HEK293 (cell line): ENCODE data around the gene NMRK2.

Source experiments
- CTCF ChIA-PET: fragments of 350-600 bp; formaldehyde crosslinking; extraction: SDS; loops from one replicate; lab custom pipeline; 2021; ENCODE audit warnings: antibody characterized with exemption; lab: Yijun Ruan, JAX
- POLR2A ChIA-PET: fragments of 300-600 bp; formaldehyde crosslinking; extraction: SDS; loops from one replicate; lab custom pipeline; 2020; ENCODE audit warnings: antibody characterized with exemption, inconsistent platforms; lab: Yijun Ruan, JAX
- H3K27ac ChIP-seq: fragments of 200-500 bp; sonication (Bioruptor generic); 2 replicates; pipeline ENCODE4 v1.5.1; 2014; ENCODE audit warnings: low read depth, low read length, control low read depth, inconsistent platforms; ENCODE audit errors: extremely low read depth
- H3K36me3 ChIP-seq, 2 experiments: fragments of 200-500 bp in 1 of 2; sonication (Bioruptor generic) in 1 of 2; 1 replicate in 1 of 2; 2 replicates in 1 of 2; pipeline ENCODE4 v1.5.1; 2014 to 2017; ENCODE audit warnings: inconsistent platforms in 2 of 2, low read length in 2 of 2; ENCODE audit not compliant: control insufficient read depth in 2 of 2, insufficient read depth in 1 of 2
- H3K4me1 ChIP-seq: fragments of 200-500 bp; sonication (Bioruptor generic); 2 replicates; pipeline ENCODE4 v1.5.1; 2014; ENCODE audit warnings: mild to moderate bottlenecking, low read length, inconsistent platforms; ENCODE audit not compliant: control insufficient read depth, insufficient read depth
- H3K4me3 ChIP-seq: 2 replicates; pipeline ENCODE4 v1.5.1; 2011; ENCODE audit warnings: low read depth, mild to moderate bottlenecking, control low read depth, low read length, moderate library complexity
- H3K9me3 ChIP-seq: fragments of 200-500 bp; sonication (Bioruptor generic); 2 replicates; pipeline ENCODE4 v1.5.1; 2014; ENCODE audit warnings: low read depth, low read length, inconsistent platforms; ENCODE audit not compliant: control insufficient read depth, insufficient read depth
- EGR2 ChIP-seq: fragments of 450-650 bp; formaldehyde crosslinking; IDR thresholded peaks from 2 replicates; pipeline ENCODE4 v1.5.1; 2016; ENCODE audit warnings: low read depth, missing biosample characterization, missing genetic modification characterization
- SP3 ChIP-seq: fragments of 450-650 bp; formaldehyde crosslinking; IDR thresholded peaks from 2 replicates; pipeline ENCODE4 v1.5.1; 2016; ENCODE audit warnings: missing biosample characterization, missing genetic modification characterization
- TRIM28 ChIP-seq: IDR thresholded peaks from 2 replicates; pipeline ENCODE4 v1.6.1; 2011; ENCODE audit warnings: low read length, control low read depth, borderline replicate concordance
- ZFHX2 ChIP-seq: fragments of 450-650 bp; formaldehyde crosslinking; conservative IDR thresholded peaks from 2 replicates; pipeline ENCODE4 v1.5.1; 2016; ENCODE audit warnings: missing biosample characterization, missing genetic modification characterization
- ZNF114 ChIP-seq: fragments of 450-650 bp; formaldehyde crosslinking; IDR thresholded peaks from 2 replicates; pipeline ENCODE4 v1.5.0; 2017; ENCODE audit warnings: missing biosample characterization, missing genetic modification characterization
- ZNF274 ChIP-seq, 2 experiments: fragments of 200-500 bp in 1 of 2; fragments of 450-650 bp in 1 of 2; sonication (Bioruptor generic) in 1 of 2; formaldehyde crosslinking in 1 of 2; IDR thresholded peaks; 2 replicates each; pipeline versions ENCODE4 v1.5.1 to v1.6.1; 2014 to 2016; ENCODE audit warnings: borderline replicate concordance in 1 of 2, inconsistent platforms in 1 of 2, low read length in 1 of 2, missing biosample characterization in 1 of 2, missing genetic modification characterization in 1 of 2
- ZNF302 ChIP-seq: fragments of 450-650 bp; formaldehyde crosslinking; IDR thresholded peaks from 2 replicates; pipeline ENCODE4 v1.5.1; 2016; ENCODE audit warnings: missing biosample characterization, missing genetic modification characterization, low read depth
- ZNF366 ChIP-seq: fragments of 450-650 bp; formaldehyde crosslinking; conservative IDR thresholded peaks from 2 replicates; pipeline ENCODE4 v1.5.1; 2016; ENCODE audit warnings: missing biosample characterization, missing genetic modification characterization
- ZNF510 ChIP-seq: fragments of 450-650 bp; formaldehyde crosslinking; IDR thresholded peaks from 2 replicates; pipeline ENCODE4 v1.5.1; 2018; ENCODE audit warnings: mild to moderate bottlenecking, missing genetic modification characterization, missing biosample characterization; ENCODE audit not compliant: insufficient replicate concordance
- ZNF843 ChIP-seq: fragments of 450-650 bp; formaldehyde crosslinking; IDR thresholded peaks from 2 replicates; pipeline ENCODE4 v1.5.1; 2016; ENCODE audit warnings: missing biosample characterization, missing genetic modification characterization
- TF ChIP-seq, protein P1 (sequence below): fragments of 450-650 bp; formaldehyde crosslinking; IDR thresholded peaks from 2 replicates; pipeline ENCODE4 v1.5.1; 2016; ENCODE audit warnings: missing biosample characterization, missing genetic modification characterization
- TF ChIP-seq, protein P2 (sequence below): fragments of 450-650 bp; formaldehyde crosslinking; IDR thresholded peaks from 2 replicates; pipeline ENCODE4 v1.5.1; 2017; ENCODE audit warnings: missing biosample characterization, missing genetic modification characterization
- TF ChIP-seq, protein P3 (sequence below): fragments of 450-650 bp; IDR thresholded peaks from 2 replicates; pipeline ENCODE4 v1.5.1; 2018; ENCODE audit warnings: missing biosample characterization, missing genetic modification characterization
- TF ChIP-seq, protein P4 (sequence below): fragments of 450-650 bp; formaldehyde crosslinking; IDR thresholded peaks from 2 replicates; pipeline ENCODE4 v1.5.1; 2017; ENCODE audit warnings: missing biosample characterization, missing genetic modification characterization
- TF ChIP-seq, protein P5 (sequence below): fragments of 450-650 bp; formaldehyde crosslinking; IDR thresholded peaks from 2 replicates; pipeline ENCODE4 v1.5.1; 2016; ENCODE audit warnings: missing biosample characterization, missing genetic modification characterization

Gene NMRK2

DNA sequence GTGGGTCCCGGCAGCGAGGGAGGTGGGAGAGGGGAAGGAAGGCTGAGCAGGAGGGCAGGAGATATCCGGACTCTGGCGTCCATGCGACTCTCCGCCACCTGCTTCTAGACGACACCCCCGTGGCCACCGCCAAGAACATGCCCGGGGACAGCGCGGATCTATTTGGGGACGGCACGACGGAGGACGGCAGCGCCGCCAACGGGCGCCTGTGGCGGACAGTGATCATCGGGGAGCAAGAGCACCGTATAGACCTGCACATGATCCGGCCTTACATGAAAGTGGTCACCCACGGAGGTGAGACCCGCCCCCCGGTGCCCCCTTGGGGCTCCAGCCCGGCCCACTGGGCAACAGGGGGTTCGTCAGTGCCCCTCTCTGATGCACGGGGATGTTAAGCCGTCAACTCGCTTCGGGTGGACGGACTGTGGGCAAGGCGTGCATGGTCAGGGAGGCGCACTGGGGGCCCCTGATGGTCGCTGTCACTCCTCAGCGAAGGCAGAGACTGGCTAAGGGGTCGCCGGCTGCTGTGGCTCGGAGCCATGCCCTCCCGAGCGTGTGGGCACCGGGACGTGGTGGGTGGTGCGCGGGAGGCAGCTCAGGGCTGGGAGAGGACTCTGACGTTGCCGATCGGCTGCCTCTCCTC lies 25.1 kb upstream of the NMRK2 start (continued):
- TF ChIP-seq, protein P1, sequence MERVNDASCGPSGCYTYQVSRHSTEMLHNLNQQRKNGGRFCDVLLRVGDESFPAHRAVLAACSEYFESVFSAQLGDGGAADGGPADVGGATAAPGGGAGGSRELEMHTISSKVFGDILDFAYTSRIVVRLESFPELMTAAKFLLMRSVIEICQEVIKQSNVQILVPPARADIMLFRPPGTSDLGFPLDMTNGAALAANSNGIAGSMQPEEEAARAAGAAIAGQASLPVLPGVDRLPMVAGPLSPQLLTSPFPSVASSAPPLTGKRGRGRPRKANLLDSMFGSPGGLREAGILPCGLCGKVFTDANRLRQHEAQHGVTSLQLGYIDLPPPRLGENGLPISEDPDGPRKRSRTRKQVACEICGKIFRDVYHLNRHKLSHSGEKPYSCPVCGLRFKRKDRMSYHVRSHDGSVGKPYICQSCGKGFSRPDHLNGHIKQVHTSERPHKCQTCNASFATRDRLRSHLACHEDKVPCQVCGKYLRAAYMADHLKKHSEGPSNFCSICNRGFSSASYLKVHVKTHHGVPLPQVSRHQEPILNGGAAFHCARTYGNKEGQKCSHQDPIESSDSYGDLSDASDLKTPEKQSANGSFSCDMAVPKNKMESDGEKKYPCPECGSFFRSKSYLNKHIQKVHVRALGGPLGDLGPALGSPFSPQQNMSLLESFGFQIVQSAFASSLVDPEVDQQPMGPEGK, result no peak
- TF ChIP-seq ZNF114 (tag by site-specific recombination) (no peak), SP3 (no peak), ZNF843 (tag by site-specific recombination) (no peak), ZNF302 (tag by site-specific recombination) (no peak), TRIM28 (no peak)
- TF ChIP-seq, protein P2, sequence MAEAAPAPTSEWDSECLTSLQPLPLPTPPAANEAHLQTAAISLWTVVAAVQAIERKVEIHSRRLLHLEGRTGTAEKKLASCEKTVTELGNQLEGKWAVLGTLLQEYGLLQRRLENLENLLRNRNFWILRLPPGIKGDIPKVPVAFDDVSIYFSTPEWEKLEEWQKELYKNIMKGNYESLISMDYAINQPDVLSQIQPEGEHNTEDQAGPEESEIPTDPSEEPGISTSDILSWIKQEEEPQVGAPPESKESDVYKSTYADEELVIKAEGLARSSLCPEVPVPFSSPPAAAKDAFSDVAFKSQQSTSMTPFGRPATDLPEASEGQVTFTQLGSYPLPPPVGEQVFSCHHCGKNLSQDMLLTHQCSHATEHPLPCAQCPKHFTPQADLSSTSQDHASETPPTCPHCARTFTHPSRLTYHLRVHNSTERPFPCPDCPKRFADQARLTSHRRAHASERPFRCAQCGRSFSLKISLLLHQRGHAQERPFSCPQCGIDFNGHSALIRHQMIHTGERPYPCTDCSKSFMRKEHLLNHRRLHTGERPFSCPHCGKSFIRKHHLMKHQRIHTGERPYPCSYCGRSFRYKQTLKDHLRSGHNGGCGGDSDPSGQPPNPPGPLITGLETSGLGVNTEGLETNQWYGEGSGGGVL (tag by site-specific recombination), result no peak

DNA sequence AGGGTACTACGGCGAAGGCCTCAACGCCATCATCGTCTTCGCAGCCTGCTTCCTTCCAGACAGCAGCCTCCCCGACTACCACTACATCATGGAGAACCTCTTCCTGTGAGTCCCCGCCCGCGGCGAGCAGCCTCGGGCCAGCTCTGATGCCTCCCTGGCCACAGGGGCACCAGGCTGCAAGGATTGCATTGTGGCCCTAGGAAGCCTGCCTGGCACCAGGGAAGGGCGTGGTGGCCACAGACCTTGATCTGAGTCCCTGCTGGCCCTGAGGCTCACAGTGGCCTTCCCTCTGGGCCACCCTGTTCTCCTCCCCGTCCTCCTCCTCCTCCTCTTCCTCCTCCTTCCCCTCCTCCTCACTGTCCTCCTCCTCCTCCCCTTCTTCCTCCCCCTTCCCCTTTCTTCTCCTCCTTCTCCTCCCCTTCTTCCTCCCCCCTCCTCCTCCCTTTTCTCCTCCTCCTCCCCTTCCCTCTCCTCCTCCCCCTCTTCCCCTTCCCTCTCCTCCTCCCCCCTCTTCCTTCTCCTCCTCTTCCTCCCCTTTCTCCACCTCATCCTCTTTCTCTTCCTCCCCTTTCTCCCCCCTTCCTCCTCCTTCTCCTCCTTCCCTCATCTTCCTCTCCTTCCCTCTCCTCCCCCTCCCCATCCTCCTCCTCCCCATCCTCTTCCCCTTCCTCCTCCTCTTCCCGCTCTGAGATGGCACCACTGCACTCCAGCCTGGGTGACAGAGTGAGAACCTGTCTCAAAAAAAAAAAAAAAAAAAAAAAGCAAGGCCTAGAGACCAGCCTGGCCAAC lies 24.4 kb upstream of the NMRK2 start:
- no peak overlapping the region for H3K27ac ChIP-seq
- TF ChIP-seq, protein P3, sequence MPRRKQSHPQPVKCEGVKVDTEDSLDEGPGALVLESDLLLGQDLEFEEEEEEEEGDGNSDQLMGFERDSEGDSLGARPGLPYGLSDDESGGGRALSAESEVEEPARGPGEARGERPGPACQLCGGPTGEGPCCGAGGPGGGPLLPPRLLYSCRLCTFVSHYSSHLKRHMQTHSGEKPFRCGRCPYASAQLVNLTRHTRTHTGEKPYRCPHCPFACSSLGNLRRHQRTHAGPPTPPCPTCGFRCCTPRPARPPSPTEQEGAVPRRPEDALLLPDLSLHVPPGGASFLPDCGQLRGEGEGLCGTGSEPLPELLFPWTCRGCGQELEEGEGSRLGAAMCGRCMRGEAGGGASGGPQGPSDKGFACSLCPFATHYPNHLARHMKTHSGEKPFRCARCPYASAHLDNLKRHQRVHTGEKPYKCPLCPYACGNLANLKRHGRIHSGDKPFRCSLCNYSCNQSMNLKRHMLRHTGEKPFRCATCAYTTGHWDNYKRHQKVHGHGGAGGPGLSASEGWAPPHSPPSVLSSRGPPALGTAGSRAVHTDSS (tag by site-specific recombination), result peak; percentile 67
- peak; percentile 28; the same call in 1 of the 2 replicates for TF ChIP-seq ZNF366 (tag by site-specific recombination)
- TF ChIP-seq, protein P4, sequence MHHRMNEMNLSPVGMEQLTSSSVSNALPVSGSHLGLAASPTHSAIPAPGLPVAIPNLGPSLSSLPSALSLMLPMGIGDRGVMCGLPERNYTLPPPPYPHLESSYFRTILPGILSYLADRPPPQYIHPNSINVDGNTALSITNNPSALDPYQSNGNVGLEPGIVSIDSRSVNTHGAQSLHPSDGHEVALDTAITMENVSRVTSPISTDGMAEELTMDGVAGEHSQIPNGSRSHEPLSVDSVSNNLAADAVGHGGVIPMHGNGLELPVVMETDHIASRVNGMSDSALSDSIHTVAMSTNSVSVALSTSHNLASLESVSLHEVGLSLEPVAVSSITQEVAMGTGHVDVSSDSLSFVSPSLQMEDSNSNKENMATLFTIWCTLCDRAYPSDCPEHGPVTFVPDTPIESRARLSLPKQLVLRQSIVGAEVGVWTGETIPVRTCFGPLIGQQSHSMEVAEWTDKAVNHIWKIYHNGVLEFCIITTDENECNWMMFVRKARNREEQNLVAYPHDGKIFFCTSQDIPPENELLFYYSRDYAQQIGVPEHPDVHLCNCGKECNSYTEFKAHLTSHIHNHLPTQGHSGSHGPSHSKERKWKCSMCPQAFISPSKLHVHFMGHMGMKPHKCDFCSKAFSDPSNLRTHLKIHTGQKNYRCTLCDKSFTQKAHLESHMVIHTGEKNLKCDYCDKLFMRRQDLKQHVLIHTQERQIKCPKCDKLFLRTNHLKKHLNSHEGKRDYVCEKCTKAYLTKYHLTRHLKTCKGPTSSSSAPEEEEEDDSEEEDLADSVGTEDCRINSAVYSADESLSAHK (tag by site-specific recombination), result no peak
- peak; percentile 78 for TF ChIP-seq ZFHX2 (tag by site-specific recombination)
- peak; percentile 93 for TF ChIP-seq EGR2 (tag by site-specific recombination)
- TF ChIP-seq ZNF510 (tag by site-specific recombination), result no peak
- no peak for TF ChIP-seq ZNF274 (IDR thresholded peaks at IDR 0.05; ENCODE audit: low read length)
- no peak for TF ChIP-seq ZNF274 (tag by site-specific recombination; IDR thresholded peaks at IDR 0.05; ENCODE audit: borderline replicate concordance)
- TF ChIP-seq, protein P2 (tag by site-specific recombination), result peak; percentile 56; the same call in 1 of the 2 replicates
- peak; percentile 71 for TF ChIP-seq SP3
- TF ChIP-seq, protein P5, sequence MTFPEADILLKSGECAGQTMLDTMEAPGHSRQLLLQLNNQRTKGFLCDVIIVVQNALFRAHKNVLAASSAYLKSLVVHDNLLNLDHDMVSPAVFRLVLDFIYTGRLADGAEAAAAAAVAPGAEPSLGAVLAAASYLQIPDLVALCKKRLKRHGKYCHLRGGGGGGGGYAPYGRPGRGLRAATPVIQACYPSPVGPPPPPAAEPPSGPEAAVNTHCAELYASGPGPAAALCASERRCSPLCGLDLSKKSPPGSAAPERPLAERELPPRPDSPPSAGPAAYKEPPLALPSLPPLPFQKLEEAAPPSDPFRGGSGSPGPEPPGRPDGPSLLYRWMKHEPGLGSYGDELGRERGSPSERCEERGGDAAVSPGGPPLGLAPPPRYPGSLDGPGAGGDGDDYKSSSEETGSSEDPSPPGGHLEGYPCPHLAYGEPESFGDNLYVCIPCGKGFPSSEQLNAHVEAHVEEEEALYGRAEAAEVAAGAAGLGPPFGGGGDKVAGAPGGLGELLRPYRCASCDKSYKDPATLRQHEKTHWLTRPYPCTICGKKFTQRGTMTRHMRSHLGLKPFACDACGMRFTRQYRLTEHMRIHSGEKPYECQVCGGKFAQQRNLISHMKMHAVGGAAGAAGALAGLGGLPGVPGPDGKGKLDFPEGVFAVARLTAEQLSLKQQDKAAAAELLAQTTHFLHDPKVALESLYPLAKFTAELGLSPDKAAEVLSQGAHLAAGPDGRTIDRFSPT (tag by site-specific recombination), result 0 out of 2 replicates have a peak, but pooled peaks have one; percentile 13
- no peak overlapping the region for H3K4me3 ChIP-seq
- CTCF ChIA-PET, result no interaction called here
- H3K36me3 ChIP-seq, result no peaks in the 10 kb centered on the region
- H3K4me1 ChIP-seq, result no peaks in the 10 kb centered on the region
- POLR2A ChIA-PET, result no interaction called here
- no peaks in the 10 kb centered on the region for H3K9me3 ChIP-seq
